RKO (cell line): Measurements from ENCODE around the gene HNRNPUL2.
A peak's percentile ranks its signal among the peaks of the same experiment; 100 is the strongest.
"Not testable (repeated sequence)": the region's sequence is repeated elsewhere in the genome, so short reads cannot be mapped to it uniquely, and the experiment has no call there.

Experiments used
- DNase-seq: peaks from one replicate; pipeline ENCODE4 v3.0.0-alpha.2; 2016; ENCODE audit warnings: low spot score

Gene HNRNPUL2

GRCh38 chr11:62703921-62704320 is 23.3 kb downstream of the HNRNPUL2 start:
- DNase-seq, result not testable (repeated sequence)

DNA sequence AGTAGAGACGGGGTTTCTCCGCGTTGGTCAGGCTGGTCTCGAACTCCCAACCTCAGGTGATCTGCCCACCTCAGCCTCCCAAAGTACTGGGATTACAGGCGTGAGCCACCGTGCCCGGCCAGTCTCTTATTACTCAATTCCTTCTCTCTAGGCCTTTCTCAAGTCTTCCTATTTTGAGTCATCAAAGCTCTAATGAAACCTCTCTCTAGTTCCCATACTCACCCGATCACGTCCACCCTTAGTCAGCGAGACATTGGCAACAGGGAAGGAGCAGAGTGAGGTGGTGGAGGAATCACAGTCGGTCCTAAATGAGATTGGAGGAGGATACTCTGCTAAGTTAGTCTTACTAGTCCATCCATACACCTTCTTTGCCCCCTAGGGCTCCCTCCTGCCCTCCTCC is 25.0 kb downstream of the HNRNPUL2 start:
- no peak for DNase-seq

GRCh38 chr11:62694455-62695167 is 32.6 kb downstream of the HNRNPUL2 start:
- peak; percentile 80 for DNase-seq

DNA sequence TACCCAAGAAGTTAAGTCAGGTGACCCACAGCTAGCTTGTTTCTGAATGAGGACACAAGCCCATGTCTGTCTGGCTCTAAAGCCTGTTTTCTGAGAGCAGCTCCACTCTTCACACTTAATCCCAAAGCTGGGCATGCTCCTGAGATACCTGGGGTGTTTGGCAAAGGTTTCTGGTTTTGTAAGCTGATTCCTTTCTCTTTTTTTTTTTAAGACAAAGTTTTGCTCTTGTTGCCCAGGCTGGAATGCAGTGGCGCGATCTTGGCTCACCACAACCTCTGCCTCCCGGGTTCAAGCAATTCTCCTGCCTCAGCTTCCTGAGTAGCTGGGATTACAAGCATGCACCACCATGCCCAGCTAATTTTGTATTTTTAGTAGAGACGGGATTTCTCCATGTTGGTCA is 33.6 kb downstream of the HNRNPUL2 start:
- not testable (repeated sequence) for DNase-seq

- no peak for DNase-seq
Observed at GRCh38 chr11:62689421-62690183, 37.7 kb downstream of the HNRNPUL2 start, which contains the start of gene LRRN4CL. TSS of gene LRRN4CL (minus strand) at chr11:62689530. CDS start at chr11:62688508, 1,022 bp downstream.

- no peak for DNase-seq
Observed at GRCh38 chr11:62688491-62688890, 38.8 kb downstream of the HNRNPUL2 start.

DNA sequence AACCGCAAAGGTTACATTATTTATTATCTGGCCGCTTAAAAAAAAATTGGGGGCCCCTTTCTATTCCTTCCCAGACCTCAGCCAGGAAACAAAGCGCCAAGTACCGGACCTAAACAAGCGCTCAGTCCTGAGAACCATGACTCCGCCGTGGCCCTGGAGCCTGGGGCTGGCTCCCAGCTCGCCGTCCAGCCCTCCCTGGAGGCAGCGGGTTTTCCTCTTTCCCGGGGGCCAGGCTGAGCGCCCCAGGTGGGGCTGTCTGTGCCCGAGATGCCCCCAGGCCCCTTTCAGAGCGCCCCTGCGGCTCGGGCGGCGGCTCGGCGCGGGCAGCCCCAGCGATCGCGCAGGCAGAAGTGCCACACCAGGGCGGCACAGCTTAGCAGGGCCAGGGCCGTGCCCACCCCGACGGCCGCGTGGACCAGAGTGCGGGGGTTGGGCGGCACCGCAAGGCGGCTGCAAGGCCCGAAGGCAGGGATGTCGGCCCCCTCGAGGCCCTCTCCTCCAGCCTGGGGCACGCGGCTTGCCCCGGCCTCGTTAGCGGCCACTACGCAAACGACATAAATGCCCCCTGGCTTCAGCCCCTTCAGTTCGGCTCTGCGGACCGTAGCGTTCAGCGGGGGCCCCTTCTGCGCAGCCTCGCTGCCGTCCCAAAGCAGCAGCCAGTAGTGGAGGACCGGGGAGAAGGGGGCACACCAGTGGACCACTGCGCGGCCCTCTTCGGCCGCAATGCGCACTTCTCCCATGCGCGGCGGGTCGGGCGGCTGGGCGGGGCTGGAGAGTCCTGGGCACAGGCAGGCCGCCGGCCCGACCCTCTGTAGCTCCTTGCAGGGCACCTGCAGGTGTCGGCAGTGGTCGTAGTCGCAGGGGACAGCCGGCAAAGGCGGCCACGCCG is 39.5 kb downstream of the HNRNPUL2 start:
- DNase-seq, result no peak

- no peak for DNase-seq
Observed at GRCh38 chr11:62682518-62682917, 44.7 kb downstream of the HNRNPUL2 start.

DNA sequence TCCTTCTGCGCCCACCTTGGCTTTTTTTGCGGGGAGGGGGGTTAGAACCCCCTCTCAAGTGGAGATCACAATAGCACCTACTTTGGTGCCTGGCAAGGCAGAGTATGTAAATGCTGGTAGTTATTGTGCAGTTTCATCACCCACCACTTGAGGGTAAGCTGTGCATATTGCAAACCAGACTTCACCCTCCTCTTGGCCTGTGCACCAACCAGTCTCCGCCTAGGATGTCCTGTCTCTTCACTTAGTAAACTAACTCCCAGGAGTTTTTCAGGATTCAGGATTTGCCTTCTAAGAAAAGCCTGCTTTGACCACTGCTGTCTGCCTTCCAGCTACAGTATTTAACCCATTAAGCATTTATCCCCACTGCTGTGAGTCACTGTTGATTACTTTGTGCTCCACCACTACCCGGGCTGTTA is 46.4 kb downstream of the HNRNPUL2 start:
- DNase-seq, result peak; percentile 91

- DNase-seq, result peak; percentile 93
Observed at GRCh38 chr11:62678770-62679696, 48.2 kb downstream of the HNRNPUL2 start, which contains the start of gene UBXN1. TSS of gene UBXN1 (minus strand) at chr11:62679073. CDS start at chr11:62678923, 150 bp downstream.

GRCh38 chr11:62678433-62678769 is 48.9 kb downstream of the HNRNPUL2 start:
- DNase-seq, result no peak

- DNase-seq, result no peak
Observed at GRCh38 chr11:62677714-62678113, 49.5 kb downstream of the HNRNPUL2 start.

GRCh38 chr11:62677156-62677555 is 50.1 kb downstream of the HNRNPUL2 start:
- no peak for DNase-seq

DNA sequence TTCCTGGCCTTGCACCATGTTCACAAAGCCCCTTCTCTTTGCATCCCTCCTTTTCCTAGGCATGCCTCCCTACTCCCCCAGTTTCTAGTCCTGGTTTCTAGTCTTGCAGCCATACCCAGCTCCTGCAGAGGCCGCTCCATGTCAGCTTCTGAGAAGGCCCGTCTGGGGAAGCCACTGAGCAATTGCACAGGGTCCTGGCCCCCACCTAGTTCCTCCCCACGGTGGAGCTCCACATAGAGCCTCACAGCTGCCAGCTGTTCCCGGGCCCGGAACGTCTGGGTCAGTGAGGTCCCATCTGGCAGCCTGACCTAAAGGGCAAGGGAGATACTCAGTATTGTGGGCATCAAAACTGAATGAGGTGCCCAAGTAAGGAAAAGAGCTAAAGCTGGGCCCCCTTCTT is 50.6 kb downstream of the HNRNPUL2 start:
- DNase-seq, result no peak

- DNase-seq, result not testable (repeated sequence)
Observed at GRCh38 chr11:62675415-62675814, 51.8 kb downstream of the HNRNPUL2 start.

DNA sequence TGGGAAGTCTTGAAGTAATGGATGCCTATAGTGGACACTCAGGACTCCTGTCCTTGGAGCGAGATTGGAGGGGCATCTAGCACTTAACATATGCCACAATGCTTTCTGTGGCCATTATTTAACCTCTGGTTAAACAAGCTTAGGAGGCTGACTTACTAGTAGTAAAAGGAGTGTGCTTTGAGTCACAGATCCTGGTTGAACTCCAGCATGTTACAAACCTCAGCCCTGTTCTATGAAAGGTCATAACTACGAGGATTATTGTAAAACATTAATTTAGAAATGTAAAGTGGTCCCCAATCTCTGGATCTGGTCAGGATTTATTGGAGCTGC is 54.1 kb downstream of the HNRNPUL2 start:
- DNase-seq, result peak; percentile 57

GRCh38 chr11:62671608-62672389 is 55.5 kb downstream of the HNRNPUL2 start, which contains the start of the genes LBHD1 and UQCC3:
TSS of gene LBHD1 (minus strand) at chr11:62672267. CDS start at chr11:62670031, 2,236 bp downstream.
TSS of gene UQCC3 (plus strand) at chr11:62671673. CDS start at chr11:62671746, 73 bp downstream.
- peak; percentile 92 for DNase-seq

DNA sequence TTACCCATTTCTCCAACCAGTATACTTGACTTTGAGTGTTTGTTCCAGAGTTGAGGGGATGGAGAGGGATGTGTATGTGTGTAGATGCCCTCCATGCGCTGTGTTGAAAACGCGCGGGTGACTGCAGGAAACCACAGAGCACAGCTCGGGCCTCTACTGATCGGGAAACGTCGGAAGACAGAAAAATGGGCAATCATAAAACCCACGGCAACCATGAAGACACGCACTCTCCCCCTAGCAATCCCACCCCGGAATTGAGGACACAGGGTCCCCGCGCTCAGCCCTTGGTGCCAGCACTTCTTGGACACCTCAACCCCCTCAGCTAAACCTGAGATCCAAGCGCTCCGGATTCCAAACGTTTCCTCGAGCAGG is 56.0 kb downstream of the HNRNPUL2 start:
- peak; percentile 52 for DNase-seq

GRCh38 chr11:62669420-62670161 is 57.7 kb downstream of the HNRNPUL2 start:
- DNase-seq, result peak; percentile 57

GRCh38 chr11:62667460-62667859 is 59.8 kb downstream of the HNRNPUL2 start:
- no peak for DNase-seq
